Measurements from ENCODE around the gene WDR35. TPM values are rescaled to one million over a fixed set of nuclear protein-coding genes. Genes with fewer than 3 reads are reported as not detected.

Gene WDR35
- total and polyA plus RNA-seq, 2 of the 4 experiments (the other 2 are of a cell fraction) = 3.4 to 8.1 TPM

DNA sequence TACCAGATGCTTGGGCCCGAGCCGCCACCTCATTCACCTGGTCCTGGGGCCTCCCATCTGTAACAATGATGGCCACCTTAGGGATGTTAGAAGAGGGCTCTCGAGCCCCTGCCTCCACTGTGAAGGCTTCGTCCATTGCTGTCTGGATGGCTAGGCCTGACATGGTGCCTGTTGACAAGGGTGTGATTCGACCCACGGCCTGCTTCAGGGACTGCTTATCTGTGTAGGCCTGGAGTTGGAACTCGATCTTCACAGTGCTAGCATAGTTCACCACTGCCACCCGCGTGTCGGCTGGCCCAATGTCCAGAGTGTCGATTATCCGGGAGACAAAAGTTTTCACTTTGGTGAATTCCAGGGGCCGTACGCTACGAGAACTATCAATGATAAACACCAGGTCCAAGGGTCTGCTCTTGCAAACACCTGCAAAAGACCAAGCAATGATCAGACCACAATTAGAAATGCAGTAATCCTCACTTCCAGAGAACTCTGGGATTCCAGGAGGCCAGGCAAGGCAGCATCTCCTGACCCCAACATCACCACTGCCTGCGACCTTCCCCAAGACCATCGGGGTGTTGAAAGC lies 16.1 kb upstream of the WDR35 start:
- H2BK5ac ChIP-seq (ENCODE audit: low read depth, low read length, poor library complexity, severe bottlenecking) = no peak overlapping the region
- H3K27ac ChIP-seq (ENCODE audit: insufficient read depth, low read length) = no peak overlapping the region
- 75% methylated on average over 6 of the region's 17 CpGs; no CpG with 5 or more reads in 1 of the 2 experiments for WGBS, 2 experiments (ENCODE audit: extremely low coverage in 2 of 2, insufficient read length in 1 of 2)
- no peaks in the 10 kb centered on the region; the same call in 1 of the 2 replicates for H3K36me3 ChIP-seq (ENCODE audit: control insufficient read depth, insufficient read depth, low read length)
- H3K4me2 ChIP-seq (ENCODE audit: low read depth, low read length) = no peak overlapping the region
- no peak overlapping the region for H2BK20ac ChIP-seq (ENCODE audit: low read depth, low read length)
- no peak overlapping the region for H4K5ac ChIP-seq (ENCODE audit: low read depth, low read length)
- H3K56ac ChIP-seq (ENCODE audit: extremely low read depth, insufficient read depth, low read length) = no peak overlapping the region
- DNase-seq (no peak), ATAC-seq (ENCODE audit: low read depth) (no peak)
- intact Hi-C loops (cut with micrococcal nuclease) (no loop called here), in situ Hi-C loops (cut with MboI; ENCODE audit: low sequenced_read_pairs) (no loop called here), dilution Hi-C loops (cut with HindIII; ENCODE audit: low sequenced_read_pairs, unreplicated experiment) (no loop called here)
- H2BK120ac ChIP-seq (ENCODE audit: low read depth, low read length) = no peak overlapping the region
- H3K27me3 ChIP-seq (ENCODE audit: control insufficient read depth, insufficient read depth, low read length) = peaks cover 2% of the 10 kb centered on the region
- no peaks in the 10 kb centered on the region for H4K20me1 ChIP-seq (ENCODE audit: insufficient read depth, low read length)
- ChIA-PET POLR2A (ENCODE audit: unreplicated experiment) (no interaction called here), CTCF (interaction anchor here (0.9 kb wide), 1 partner anchor 9 kb away, joined by 3 read pairs; no protein-coding TSS in a partner anchor)
- H4K8ac ChIP-seq (ENCODE audit: low read depth in 2 of 2, low read length in 2 of 2) = no peak overlapping the region
- no TSS peak for BruUV-seq (replicated peaks)
- H3K9me1 ChIP-seq (ENCODE audit: insufficient read depth, low read length) = no peaks in the 10 kb centered on the region; the same call in 1 of the 2 replicates
- H3K4me3 ChIP-seq (ENCODE audit: insufficient read depth, low read depth, low read length) = no peak overlapping the region
- no peak overlapping the region for H2BK15ac ChIP-seq (ENCODE audit: low read depth, low read length)
- no peak overlapping the region for H3K4ac ChIP-seq (ENCODE audit: low read depth, low read length)
- TF ChIP-seq, protein P1, sequence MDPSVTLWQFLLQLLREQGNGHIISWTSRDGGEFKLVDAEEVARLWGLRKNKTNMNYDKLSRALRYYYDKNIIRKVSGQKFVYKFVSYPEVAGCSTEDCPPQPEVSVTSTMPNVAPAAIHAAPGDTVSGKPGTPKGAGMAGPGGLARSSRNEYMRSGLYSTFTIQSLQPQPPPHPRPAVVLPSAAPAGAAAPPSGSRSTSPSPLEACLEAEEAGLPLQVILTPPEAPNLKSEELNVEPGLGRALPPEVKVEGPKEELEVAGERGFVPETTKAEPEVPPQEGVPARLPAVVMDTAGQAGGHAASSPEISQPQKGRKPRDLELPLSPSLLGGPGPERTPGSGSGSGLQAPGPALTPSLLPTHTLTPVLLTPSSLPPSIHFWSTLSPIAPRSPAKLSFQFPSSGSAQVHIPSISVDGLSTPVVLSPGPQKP (IDR thresholded peaks at IDR 0.05; ENCODE audit: borderline replicate concordance, low read depth, low read length) = no peak
- TF ChIP-seq CHD1 (IDR thresholded peaks at IDR 0.05; ENCODE audit: low read depth, low read length) = no peak
- no peak for TF ChIP-seq MXI1 (IDR thresholded peaks at IDR 0.05; ENCODE audit: borderline replicate concordance, low read depth, low read length)
- no peak for TF ChIP-seq SMC3 (IDR thresholded peaks at IDR 0.05; ENCODE audit: low read depth, low read length)
- TF ChIP-seq RCOR1 (IDR thresholded peaks at IDR 0.05; ENCODE audit: insufficient replicate concordance, low read length) = no peak
- TF ChIP-seq POLR2A (IDR thresholded peaks at IDR 0.05; ENCODE audit: low read depth, low read length) = no peak
- no peak for TF ChIP-seq CEBPB (IDR thresholded peaks at IDR 0.05; ENCODE audit: low read depth, low read length)
- no peak for TF ChIP-seq BHLHE40 (IDR thresholded peaks at IDR 0.05; ENCODE audit: low read depth, low read length)
- TF ChIP-seq MAZ (IDR thresholded peaks at IDR 0.05; ENCODE audit: borderline replicate concordance, low read depth, low read length) = no peak
- TF ChIP-seq CTCF (conservative IDR thresholded peaks at IDR 0.05; ENCODE audit: low read depth, low read length) = no peak
- TF ChIP-seq USF2 (IDR thresholded peaks at IDR 0.05; ENCODE audit: low read depth, low read length) = no peak
- no peak for TF ChIP-seq RFX5 (IDR thresholded peaks at IDR 0.05; ENCODE audit: low read depth, low read length)
- TF ChIP-seq MAFK (IDR thresholded peaks at IDR 0.05; ENCODE audit: low read depth, low read length) = no peak
- no peak for TF ChIP-seq RAD21 (IDR thresholded peaks at IDR 0.05; ENCODE audit: low read length)
- no peak for TF ChIP-seq NFE2L2 (IDR thresholded peaks at IDR 0.05; ENCODE audit: low read depth, low read length)
- no peak for TF ChIP-seq FOS (IDR thresholded peaks at IDR 0.05; ENCODE audit: low read depth, low read length)
- H2AFZ ChIP-seq (replicated peaks; ENCODE audit: low read length, poor library complexity) = peak overlapping the region; percentile 13
- H3K23ac ChIP-seq (ENCODE audit: low read depth, low read length) = no peak overlapping the region
- no peaks in the 10 kb centered on the region for H3K4me1 ChIP-seq (ENCODE audit: control insufficient read depth, insufficient read depth, low read length)
- no peak overlapping the region for H2AK9ac ChIP-seq (replicated peaks; ENCODE audit: low read depth, low read length, poor library complexity)
- no peak overlapping the region for H3K9ac ChIP-seq (ENCODE audit: low read depth, low read length)
- H3K79me1 ChIP-seq (ENCODE audit: low read depth in 1 of 2, low read length in 2 of 2) = no peaks in the 10 kb centered on the region
- no peak overlapping the region for H3K14ac ChIP-seq (replicated peaks; ENCODE audit: low read depth, low read length)
- H3K18ac ChIP-seq (ENCODE audit: low read depth, low read length) = no peak overlapping the region
- H4K91ac ChIP-seq (ENCODE audit: insufficient read depth, low read depth, low read length) = no peak overlapping the region
- no peak overlapping the region for H2AK5ac ChIP-seq (ENCODE audit: low read depth, low read length)
- H3K9me3 ChIP-seq (ENCODE audit: control insufficient read depth, insufficient read depth, low read length) = no peaks in the 10 kb centered on the region
